ENCODE data around the gene FXYD2. TPM values are rescaled to one million over a fixed set of nuclear protein-coding genes. Genes with fewer than 3 reads are reported as not detected.

The FXYD2 gene
- total RNA-seq, 1 donor from 2014 or later = not detected

DNA sequence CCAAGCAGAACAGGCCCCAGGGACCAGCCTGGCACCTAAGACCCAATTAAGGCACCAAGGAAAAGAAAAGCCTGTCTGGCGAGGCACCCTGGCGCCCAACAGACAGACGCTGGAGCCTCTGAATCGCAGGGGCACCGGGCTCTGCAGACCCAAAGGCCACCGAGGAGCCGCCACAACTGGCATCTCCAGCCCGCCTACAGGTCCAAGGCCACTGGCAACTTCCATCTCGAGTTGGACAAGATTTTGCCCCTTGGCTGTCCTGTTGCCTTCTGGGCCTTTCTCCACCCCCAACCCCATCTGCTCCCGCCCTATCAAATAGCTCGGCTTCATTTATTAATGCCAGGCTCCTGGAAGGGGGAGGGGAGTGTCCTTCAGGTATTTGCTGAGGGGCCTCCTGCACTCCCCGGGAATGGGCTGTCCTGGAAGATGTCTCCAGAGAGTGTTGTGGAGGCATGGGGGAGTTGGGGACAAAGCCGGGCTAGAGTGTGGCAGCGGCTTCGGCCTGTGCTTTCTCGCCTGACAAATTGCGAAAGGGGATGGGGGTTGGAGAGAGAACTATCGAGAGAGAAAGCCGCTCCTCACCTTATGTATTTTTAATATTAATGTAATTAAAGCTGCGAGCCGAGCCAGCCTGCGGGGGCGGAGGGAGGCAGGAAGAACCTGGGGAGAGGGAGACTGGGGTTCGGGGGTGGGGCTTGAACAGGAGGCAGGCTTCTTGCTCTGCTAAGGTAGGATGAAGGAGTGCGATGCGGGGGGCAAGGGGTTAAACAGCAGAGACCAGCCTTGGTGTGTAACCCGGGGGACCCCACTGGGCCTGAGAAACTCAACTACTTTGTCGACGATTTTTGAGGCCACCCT is 29.5 kb downstream of the FXYD2 start:
- no peaks in the 10 kb centered on the region for H3K79me2 ChIP-seq (ENCODE audit: insufficient read depth, low read length)
- no peaks in the 10 kb centered on the region for H3K36me3 ChIP-seq (ENCODE audit: insufficient read depth, low read length)
- Mint-ChIP-seq H3K4me1 (ENCODE audit: low read depth, unreplicated experiment) (no peaks in the 10 kb centered on the region), H3K36me3 (ENCODE audit: low read depth, unreplicated experiment) (no peaks in the 10 kb centered on the region), H3K27ac (ENCODE audit: unreplicated experiment) (no peak overlapping the region), H3K27me3 (ENCODE audit: low read depth, unreplicated experiment) (peaks cover 85% of the 10 kb centered on the region), H3K9me3 (ENCODE audit: unreplicated experiment) (no peaks in the 10 kb centered on the region), H3K4me3 (ENCODE audit: unreplicated experiment) (no peak overlapping the region)
- H3K27me3 ChIP-seq (ENCODE audit: insufficient read depth, low read length) = peaks cover 53% of the 10 kb centered on the region
- H3K27ac ChIP-seq (ENCODE audit: low read depth, low read length) = no peak overlapping the region
- no peaks in the 10 kb centered on the region for H3K9me3 ChIP-seq (ENCODE audit: insufficient read depth, low read depth, low read length)
- no peak overlapping the region for H3K4me3 ChIP-seq (ENCODE audit: insufficient read depth, low read depth, low read length)
- H4K20me1 ChIP-seq (ENCODE audit: insufficient read depth, low read length) = no peaks in the 10 kb centered on the region
- no peaks in the 10 kb centered on the region for H3K4me1 ChIP-seq (ENCODE audit: insufficient read depth, low read length)
- TF ChIP-seq, protein P1, sequence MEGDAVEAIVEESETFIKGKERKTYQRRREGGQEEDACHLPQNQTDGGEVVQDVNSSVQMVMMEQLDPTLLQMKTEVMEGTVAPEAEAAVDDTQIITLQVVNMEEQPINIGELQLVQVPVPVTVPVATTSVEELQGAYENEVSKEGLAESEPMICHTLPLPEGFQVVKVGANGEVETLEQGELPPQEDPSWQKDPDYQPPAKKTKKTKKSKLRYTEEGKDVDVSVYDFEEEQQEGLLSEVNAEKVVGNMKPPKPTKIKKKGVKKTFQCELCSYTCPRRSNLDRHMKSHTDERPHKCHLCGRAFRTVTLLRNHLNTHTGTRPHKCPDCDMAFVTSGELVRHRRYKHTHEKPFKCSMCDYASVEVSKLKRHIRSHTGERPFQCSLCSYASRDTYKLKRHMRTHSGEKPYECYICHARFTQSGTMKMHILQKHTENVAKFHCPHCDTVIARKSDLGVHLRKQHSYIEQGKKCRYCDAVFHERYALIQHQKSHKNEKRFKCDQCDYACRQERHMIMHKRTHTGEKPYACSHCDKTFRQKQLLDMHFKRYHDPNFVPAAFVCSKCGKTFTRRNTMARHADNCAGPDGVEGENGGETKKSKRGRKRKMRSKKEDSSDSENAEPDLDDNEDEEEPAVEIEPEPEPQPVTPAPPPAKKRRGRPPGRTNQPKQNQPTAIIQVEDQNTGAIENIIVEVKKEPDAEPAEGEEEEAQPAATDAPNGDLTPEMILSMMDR (IDR thresholded peaks at IDR 0.05; ENCODE audit: insufficient read depth, low read depth, low read length) = no peak
- TF ChIP-seq EZH2 (IDR thresholded peaks at IDR 0.05; ENCODE audit: insufficient read depth, low read length) = no peak
- no peak overlapping the region for H2AFZ ChIP-seq (ENCODE audit: low read depth, low read length)
- no peak overlapping the region for H3K9ac ChIP-seq (ENCODE audit: low read length)
- FAIRE-seq (no peak), DNase-seq (ENCODE audit: low read depth) (no peak)
- no peak overlapping the region for H3K4me2 ChIP-seq (ENCODE audit: low read length)

- no peaks in the 10 kb centered on the region for H3K9me3 ChIP-seq (ENCODE audit: insufficient read depth, low read depth, low read length)
- no peaks in the 10 kb centered on the region for H3K36me3 Mint-ChIP-seq (ENCODE audit: low read depth, unreplicated experiment)
- no peak overlapping the region for H3K27ac ChIP-seq (ENCODE audit: low read depth, low read length)
- no peaks in the 10 kb centered on the region for H4K20me1 ChIP-seq (ENCODE audit: insufficient read depth, low read length)
- no peak for DNase-seq (ENCODE audit: low read depth)
- peaks cover 47% of the 10 kb centered on the region for H3K27me3 ChIP-seq (ENCODE audit: insufficient read depth, low read length)
- no peak overlapping the region for H3K4me2 ChIP-seq (ENCODE audit: low read length)
- H3K27ac Mint-ChIP-seq (ENCODE audit: unreplicated experiment) = no peak overlapping the region
- TF ChIP-seq, protein P1 (IDR thresholded peaks at IDR 0.05; ENCODE audit: insufficient read depth, low read depth, low read length) = no peak
- TF ChIP-seq EZH2 (IDR thresholded peaks at IDR 0.05; ENCODE audit: insufficient read depth, low read length) = no peak
- no peak for FAIRE-seq
- no peaks in the 10 kb centered on the region for H3K36me3 ChIP-seq (ENCODE audit: insufficient read depth, low read length)
- H3K9me3 Mint-ChIP-seq (ENCODE audit: unreplicated experiment) = no peaks in the 10 kb centered on the region
- H3K4me1 ChIP-seq (ENCODE audit: insufficient read depth, low read length) = no peaks in the 10 kb centered on the region
- no peaks in the 10 kb centered on the region for H3K79me2 ChIP-seq (ENCODE audit: insufficient read depth, low read length)
- H3K9ac ChIP-seq (ENCODE audit: low read length) = no peak overlapping the region
- no peak overlapping the region for H2AFZ ChIP-seq (ENCODE audit: low read depth, low read length)
- H3K4me3 ChIP-seq (ENCODE audit: insufficient read depth, low read depth, low read length) = no peak overlapping the region
- peaks cover 85% of the 10 kb centered on the region for H3K27me3 Mint-ChIP-seq (ENCODE audit: low read depth, unreplicated experiment)
- no peaks in the 10 kb centered on the region for H3K4me1 Mint-ChIP-seq (ENCODE audit: low read depth, unreplicated experiment)
- H3K4me3 Mint-ChIP-seq (ENCODE audit: unreplicated experiment) = no peak overlapping the region
Observed at GRCh38 chr11:117794135-117794534, 30.4 kb downstream of the FXYD2 start.

- DNase-seq (ENCODE audit: low read depth) = no peak
- Histone ChIP-seq H3K9me3 (ENCODE audit: insufficient read depth, low read depth, low read length) (no peaks in the 10 kb centered on the region), H3K27ac (ENCODE audit: low read depth, low read length) (no peak overlapping the region), H3K9ac (ENCODE audit: low read length) (no peak overlapping the region), H3K4me2 (ENCODE audit: low read length) (no peak overlapping the region), H4K20me1 (ENCODE audit: insufficient read depth, low read length) (no peaks in the 10 kb centered on the region), H3K27me3 (ENCODE audit: insufficient read depth, low read length) (peaks cover 42% of the 10 kb centered on the region), H3K79me2 (ENCODE audit: insufficient read depth, low read length) (no peaks in the 10 kb centered on the region), H3K4me1 (ENCODE audit: insufficient read depth, low read length) (no peaks in the 10 kb centered on the region), H3K36me3 (ENCODE audit: insufficient read depth, low read length) (no peaks in the 10 kb centered on the region), H2AFZ (ENCODE audit: low read depth, low read length) (no peak overlapping the region), H3K4me3 (ENCODE audit: insufficient read depth, low read depth, low read length) (no peak overlapping the region)
- peaks cover 85% of the 10 kb centered on the region for H3K27me3 Mint-ChIP-seq (ENCODE audit: low read depth, unreplicated experiment)
- H3K4me3 Mint-ChIP-seq (ENCODE audit: unreplicated experiment) = no peak overlapping the region
- H3K9me3 Mint-ChIP-seq (ENCODE audit: unreplicated experiment) = no peaks in the 10 kb centered on the region
- H3K27ac Mint-ChIP-seq (ENCODE audit: unreplicated experiment) = no peak overlapping the region
- FAIRE-seq = no peak
- no peaks in the 10 kb centered on the region for H3K4me1 Mint-ChIP-seq (ENCODE audit: low read depth, unreplicated experiment)
- H3K36me3 Mint-ChIP-seq (ENCODE audit: low read depth, unreplicated experiment) = no peaks in the 10 kb centered on the region
- TF ChIP-seq, protein P1 (IDR thresholded peaks at IDR 0.05; ENCODE audit: insufficient read depth, low read depth, low read length) = no peak
- TF ChIP-seq EZH2 (IDR thresholded peaks at IDR 0.05; ENCODE audit: insufficient read depth, low read length) = no peak
Observed at GRCh38 chr11:117793583-117793982, 31.0 kb downstream of the FXYD2 start.
